Measurements from ENCODE around the gene GABARAP.

Gene GABARAP

GRCh38 chr17:7208754-7209460, 33.3 kb downstream of the GABARAP start:
- TF ChIP-seq FOXM1 (IDR thresholded peaks at IDR 0.05; ENCODE audit: borderline replicate concordance, low read depth) (no peak), CEBPB (IDR thresholded peaks at IDR 0.05) (no peak), NFIC (IDR thresholded peaks at IDR 0.05) (no peak), EGR1 (IDR thresholded peaks at IDR 0.05) (no peak), EP300 (IDR thresholded peaks at IDR 0.05; ENCODE audit: borderline replicate concordance) (no peak), MAX (IDR thresholded peaks at IDR 0.05) (no peak), USF1 (IDR thresholded peaks at IDR 0.05) (no peak), TAF1 (IDR thresholded peaks at IDR 0.05; ENCODE audit: low read depth) (no peak), REST (IDR thresholded peaks at IDR 0.05; ENCODE audit: low read depth) (no peak), YY1 (IDR thresholded peaks at IDR 0.05; ENCODE audit: low read depth) (no peak), RAD21 (IDR thresholded peaks at IDR 0.05; ENCODE audit: low read depth) (no peak), CREB1 (IDR thresholded peaks at IDR 0.05; ENCODE audit: low read depth) (no peak), TCF12 (IDR thresholded peaks at IDR 0.05; ENCODE audit: low read depth) (no peak), TEAD4 (IDR thresholded peaks at IDR 0.05) (no peak)

GRCh38 chr17:7208027-7208571, 34.1 kb downstream of the GABARAP start:
- TF ChIP-seq EGR1 (IDR thresholded peaks at IDR 0.05) (no peak), NFIC (IDR thresholded peaks at IDR 0.05) (no peak), CEBPB (IDR thresholded peaks at IDR 0.05) (no peak), TEAD4 (IDR thresholded peaks at IDR 0.05) (no peak), FOXM1 (IDR thresholded peaks at IDR 0.05; ENCODE audit: borderline replicate concordance, low read depth) (no peak), TCF12 (IDR thresholded peaks at IDR 0.05; ENCODE audit: low read depth) (no peak)

- TF ChIP-seq NFIC (IDR thresholded peaks at IDR 0.05): no peak
- TF ChIP-seq USF1 (IDR thresholded peaks at IDR 0.05): no peak
- no peak for TF ChIP-seq ZBTB7A (IDR thresholded peaks at IDR 0.05; ENCODE audit: low read depth)
- no peak for TF ChIP-seq TAF1 (IDR thresholded peaks at IDR 0.05; ENCODE audit: low read depth)
- TF ChIP-seq RAD21 (IDR thresholded peaks at IDR 0.05; ENCODE audit: low read depth): no peak
- no peak for TF ChIP-seq TEAD4 (IDR thresholded peaks at IDR 0.05)
- TF ChIP-seq REST (IDR thresholded peaks at IDR 0.05; ENCODE audit: low read depth): no peak
- TF ChIP-seq CREB1 (IDR thresholded peaks at IDR 0.05; ENCODE audit: low read depth): no peak
- no peak for TF ChIP-seq EGR1 (IDR thresholded peaks at IDR 0.05)
- no peak for TF ChIP-seq TCF12 (IDR thresholded peaks at IDR 0.05; ENCODE audit: low read depth)
- no peak for TF ChIP-seq MAX (IDR thresholded peaks at IDR 0.05)
- TF ChIP-seq EP300 (IDR thresholded peaks at IDR 0.05; ENCODE audit: borderline replicate concordance): no peak
- TF ChIP-seq FOXM1 (IDR thresholded peaks at IDR 0.05; ENCODE audit: borderline replicate concordance, low read depth): no peak
Measured at GRCh38 chr17:7207120-7208001, 34.9 kb downstream of the GABARAP start.

GRCh38 chr17:7205561-7205960, 36.7 kb downstream of the GABARAP start:
- TF ChIP-seq NFIC (IDR thresholded peaks at IDR 0.05) (no peak), EP300 (IDR thresholded peaks at IDR 0.05; ENCODE audit: borderline replicate concordance) (no peak), TEAD4 (IDR thresholded peaks at IDR 0.05) (no peak)

- TF ChIP-seq CREB1 (IDR thresholded peaks at IDR 0.05; ENCODE audit: low read depth) (peak; percentile 56; the same call in 1 of the 2 replicates), TCF12 (IDR thresholded peaks at IDR 0.05; ENCODE audit: low read depth) (peak; percentile 42; the same call in 1 of the 2 replicates), ZBTB7A (IDR thresholded peaks at IDR 0.05; ENCODE audit: low read depth) (peak; percentile 45; the same call in 1 of the 2 replicates), USF1 (IDR thresholded peaks at IDR 0.05) (no peak)
Measured at GRCh38 chr17:7204828-7205461, 37.3 kb downstream of the GABARAP start.

Measured in Ishikawa (cell line).